Tibial nerve (tissue), 4 donors: ENCODE data around the gene INPP4B. TPM values are rescaled to one million over a fixed set of nuclear protein-coding genes. Genes with fewer than 3 reads are reported as not detected.
"Not testable (repeated sequence)": the region's sequence is repeated elsewhere in the genome, so short reads cannot be mapped to it uniquely, and the experiment has no call there.

ENCODE experiments used
- DNase-seq, 2 donors: peaks; one replicate each; pipeline ENCODE4 v3.0.0-alpha.2; 2019; ENCODE audit warnings: low spot score in 2 of 2
- H3K27ac ChIP-seq, 4 donors: fragments of 200-600 bp; sonication (generic) in 3 of 4; one replicate each; pipeline ENCODE4 v1.5.1; 2017 to 2019; ENCODE audit warnings: mild to moderate bottlenecking in 1 of 4
- H3K27me3 ChIP-seq, 2 donors: fragments of 200-600 bp; sonication (generic) in 1 of 2; one replicate each; pipeline versions ENCODE4 v1.5.1 to v1.6.0; 2017 to 2019
- H3K36me3 ChIP-seq, 3 donors: fragments of 200-600 bp; sonication (generic); one replicate each; pipeline ENCODE4 v1.5.1; 2018 to 2019
- H3K4me1 ChIP-seq, 4 donors: fragments of 200-600 bp; sonication (generic) in 3 of 4; one replicate each; pipeline ENCODE4 v1.5.1; 2017 to 2019
- H3K4me3 ChIP-seq, 4 donors: fragments of 200-600 bp; sonication (generic) in 3 of 4; one replicate each; pipeline ENCODE4 v1.5.1; 2017 to 2019; ENCODE audit warnings: mild to moderate bottlenecking in 1 of 4, moderate library complexity in 1 of 4
- H3K9me3 ChIP-seq, 4 donors: fragments of 200-600 bp; sonication (generic) in 3 of 4; one replicate each; pipeline ENCODE4 v1.5.1; 2017 to 2019
- CTCF ChIP-seq, 5 experiments: fragments of 200-600 bp in 3 of 5; fragments of 450-650 bp in 2 of 5; sonication (generic) in 3 of 5; IDR thresholded peaks; one replicate each; pipeline ENCODE4 v1.5.1; 2016 to 2019; ENCODE audit warnings: antibody characterized with exemption in 5 of 5, mild to moderate bottlenecking in 3 of 5, moderate library complexity in 2 of 5
- EP300 ChIP-seq, 2 donors: sonication (generic); formaldehyde crosslinking; IDR thresholded peaks; one replicate each; pipeline ENCODE4 v1.6.1; 2017; ENCODE audit warnings: antibody characterized with exemption in 2 of 2, mild to moderate bottlenecking in 1 of 2
- POLR2A ChIP-seq, 2 donors: fragments of 450-650 bp; IDR thresholded peaks; one replicate each; pipeline ENCODE4 v1.6.1; 2017; ENCODE audit warnings: antibody characterized with exemption in 2 of 2, mild to moderate bottlenecking in 2 of 2, moderate library complexity in 2 of 2
- WGBS, 2 donors: methylation state at CpG; one replicate each; pipeline ENCODE4 v1.1.5; 2018; 5-methylcytosine and 5-hydroxymethylcytosine counted together
- total RNA-seq, 4 donors: library from RNA; depleted of rRNA; stranded (reverse); fragments of >200 nt; gene quantifications; one replicate each; pipeline ENCODE4 v1.1.0, GENCODE V29; 2016

Gene INPP4B
- total RNA-seq, 4 donors from 2014 or later: 16.3 to 32.4 (median 24.8) TPM

- H3K4me1 ChIP-seq: no peaks in the 10 kb centered on the region
- DNase-seq: no peak
- no peak overlapping the region for H3K27ac ChIP-seq
- H3K27me3 ChIP-seq: no peaks in the 10 kb centered on the region
- no peaks in the 10 kb centered on the region for H3K9me3 ChIP-seq
- TF ChIP-seq CTCF (IDR thresholded peaks at IDR 0.05): no peak
- no peak for TF ChIP-seq EP300 (IDR thresholded peaks at IDR 0.05)
- no peak for TF ChIP-seq POLR2A (IDR thresholded peaks at IDR 0.05)
- no peaks in the 10 kb centered on the region for H3K36me3 ChIP-seq
- 48 to 74% methylated on average over 2 of the region's 2 CpGs for WGBS, 2 donors
- no peak overlapping the region for H3K4me3 ChIP-seq
Measured at GRCh38 chr4:142077048-142077447, 769.1 kb downstream of the INPP4B start.

GRCh38 chr4:142068304-142068703 is 777.8 kb downstream of the INPP4B start:
- WGBS, 2 donors: 86 to 87% methylated on average over 2 of the region's 2 CpGs
- not testable (repeated sequence) for H3K36me3 ChIP-seq, H3K4me1 ChIP-seq, H3K4me3 ChIP-seq, DNase-seq, H3K27ac ChIP-seq, H3K27me3 ChIP-seq
- H3K9me3 ChIP-seq: peaks cover 0 to 27% (median 0%) of the 10 kb centered on the region in 4 donors

DNA sequence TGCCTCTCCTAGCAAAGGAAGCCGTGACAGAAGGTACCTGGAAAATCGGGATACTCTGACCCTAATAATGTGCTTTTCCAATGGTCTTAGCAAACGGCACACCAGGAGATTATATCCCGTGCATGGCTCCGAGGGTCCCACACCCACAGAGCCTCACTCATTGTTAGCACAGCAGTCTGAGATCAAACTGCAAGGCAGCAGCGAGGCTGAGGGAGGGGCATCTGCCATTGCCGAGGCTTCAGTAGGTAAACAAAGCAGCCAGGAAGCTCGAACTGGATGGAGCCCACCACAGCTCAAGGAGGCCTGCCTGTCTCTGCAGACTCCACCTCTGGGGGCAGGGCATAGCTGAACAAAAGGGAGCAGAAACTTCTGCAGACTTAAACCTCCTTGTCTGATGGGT is 779.5 kb downstream of the INPP4B start:
- H3K27ac ChIP-seq, H3K36me3 ChIP-seq, DNase-seq, H3K4me3 ChIP-seq, H3K4me1 ChIP-seq, H3K27me3 ChIP-seq: not testable (repeated sequence)
- peaks cover 0 to 27% (median 0%) of the 10 kb centered on the region in 4 donors for H3K9me3 ChIP-seq
- WGBS, 2 donors: 85 to 95% methylated on average over 8 of the region's 8 CpGs

- WGBS, 2 donors: 86 to 89% methylated on average over 2 of the region's 2 CpGs
Measured at GRCh38 chr4:142065086-142065647, 780.9 kb downstream of the INPP4B start.

GRCh38 chr4:142064181-142064580 is 781.9 kb downstream of the INPP4B start:
- H3K27me3 ChIP-seq: no peaks in the 10 kb centered on the region
- H3K4me1 ChIP-seq: no peaks in the 10 kb centered on the region
- no peak for TF ChIP-seq CTCF (IDR thresholded peaks at IDR 0.05)
- no peak for TF ChIP-seq POLR2A (IDR thresholded peaks at IDR 0.05)
- TF ChIP-seq EP300 (IDR thresholded peaks at IDR 0.05): no peak
- H3K4me3 ChIP-seq: no peak overlapping the region
- H3K36me3 ChIP-seq: peaks cover 0 to 9% (median 0%) of the 10 kb centered on the region in 3 donors
- WGBS, 2 donors: 83 to 87% methylated on average over 1 of the region's 1 CpG
- no peak for DNase-seq
- peaks cover 0 to 21% (median 0%) of the 10 kb centered on the region in 4 donors for H3K9me3 ChIP-seq
- H3K27ac ChIP-seq: no peak overlapping the region

More at GRCh38 chr4:142065086-142065647, 780.9 kb downstream of the INPP4B start:
- no peak for DNase-seq
- H3K27ac ChIP-seq: no peak overlapping the region
- H3K4me3 ChIP-seq: no peak overlapping the region
- no peaks in the 10 kb centered on the region for H3K27me3 ChIP-seq
- no peaks in the 10 kb centered on the region for H3K4me1 ChIP-seq
- H3K36me3 ChIP-seq: peaks cover 0 to 9% (median 0%) of the 10 kb centered on the region in 3 donors
- TF ChIP-seq CTCF (IDR thresholded peaks at IDR 0.05) (no peak), EP300 (IDR thresholded peaks at IDR 0.05) (no peak), POLR2A (IDR thresholded peaks at IDR 0.05) (no peak)
- H3K9me3 ChIP-seq: peaks cover 0 to 26% (median 0%) of the 10 kb centered on the region in 4 donors

GRCh38 chr4:142045996-142046395 is 800.1 kb downstream of the INPP4B start:
- WGBS, 2 donors: 89 to 93% methylated on average over 2 of the region's 2 CpGs
- TF ChIP-seq EP300 (IDR thresholded peaks at IDR 0.05): no peak
- TF ChIP-seq CTCF (IDR thresholded peaks at IDR 0.05): no peak
- TF ChIP-seq POLR2A (IDR thresholded peaks at IDR 0.05): no peak
- no peaks in the 10 kb centered on the region for H3K4me1 ChIP-seq
- no peaks in the 10 kb centered on the region for H3K36me3 ChIP-seq
- no peak overlapping the region for H3K27ac ChIP-seq
- DNase-seq: no peak
- no peak overlapping the region for H3K4me3 ChIP-seq
- no peaks in the 10 kb centered on the region for H3K9me3 ChIP-seq
- no peaks in the 10 kb centered on the region for H3K27me3 ChIP-seq
